HCT116 (cell line): ENCODE measurements around the gene MAPK10. TPM values are rescaled to one million over a fixed set of nuclear protein-coding genes. Genes with fewer than 3 reads are reported as not detected.

Experiments used
- ATAC-seq: fragments of 200-7000 bp; cut with Tn5 transposase; 2 replicates; pipeline ENCODE4 v1.9.1; 2020; ENCODE audit warnings: mild to moderate bottlenecking, moderate library complexity
- BruUV-seq: library from RNA; stranded (reverse); fragments of 400-500 nt; replicated peaks from 2 replicates; lab custom pipeline; 2021; lab: Mats Ljungman, UMichigan
- CTCF ChIA-PET: fragments of 300-600 bp; sonication (Branson Sonifier 250); formaldehyde crosslinking; loops from one replicate; lab custom pipeline; 2021; ENCODE audit warnings: antibody characterized with exemption; lab: Charles Lee
- POLR2A ChIA-PET: fragments of 300-600, 350-600 bp; sonication (Branson Sonifier 250); formaldehyde crosslinking; loops from one replicate; lab custom pipeline; 2021; ENCODE audit warnings: antibody characterized with exemption; lab: Charles Lee
- RAD21 ChIA-PET, 2 experiments: fragments of 300-600 bp; sonication (Branson Sonifier 250); formaldehyde crosslinking; loops; one replicate each; lab custom pipeline; 2023; ENCODE audit warnings: low total read pairs in 2 of 2; ENCODE audit not compliant: uncharacterized antibody in 2 of 2, unreplicated experiment in 2 of 2, low non-redundant PET in 1 of 2; lab: Charles Lee
- DNase-seq: peaks from one replicate; pipeline ENCODE4 v3.0.0-alpha.2; 2010; ENCODE audit warnings: low read depth, low spot score
- H2AFZ ChIP-seq: fragments of 200-600 bp; shearing (Covaris generic), sonication (generic); 2 replicates; pipeline ENCODE4 v1.6.1; 2017; ENCODE audit warnings: low read depth, mixed run types, mixed read lengths, antibody characterized with exemption, low read length; ENCODE audit not compliant: poor library complexity, severe bottlenecking
- H3K27ac ChIP-seq: 2 replicates; pipeline ENCODE4 v1.5.1; 2012; ENCODE audit warnings: low read depth, low read length
- H3K27me3 ChIP-seq: fragments of 200-600 bp; sonication (generic); 2 replicates; pipeline ENCODE4 v1.6.1; 2016; ENCODE audit warnings: mixed run types, low read length, mixed read lengths; ENCODE audit not compliant: insufficient read depth
- H3K36me3 ChIP-seq, 2 experiments: fragments of 200-500 bp in 1 of 2; fragments of 200-600 bp in 1 of 2; sonication (Bioruptor generic) in 1 of 2; sonication (generic) in 1 of 2; 2 replicates each; pipeline versions ENCODE4 v1.5.1 to v1.6.1; 2014 to 2016; ENCODE audit warnings: low read length in 2 of 2, inconsistent platforms in 1 of 2, mixed read lengths in 1 of 2, mixed run types in 1 of 2; ENCODE audit not compliant: insufficient read depth in 2 of 2, control insufficient read depth in 1 of 2
- H3K4me1 ChIP-seq, 2 experiments: fragments of 200-600 bp in 1 of 2; sonication (generic) in 1 of 2; 2 replicates each; pipeline versions ENCODE4 v1.5.1 to v1.6.1; 2012 to 2017; ENCODE audit warnings: low read length in 2 of 2, inconsistent platforms in 1 of 2, mild to moderate bottlenecking in 1 of 2, mixed read lengths in 1 of 2, mixed run types in 1 of 2, moderate library complexity in 1 of 2; ENCODE audit not compliant: insufficient read depth in 2 of 2, control insufficient read depth in 1 of 2
- H3K4me2 ChIP-seq: fragments of 200-600 bp; sonication (generic); 2 replicates; pipeline ENCODE4 v1.6.1; 2017; ENCODE audit warnings: mixed run types, low read length, mixed read lengths
- H3K4me3 ChIP-seq, 2 experiments: fragments of 200-600 bp in 1 of 2; sonication (generic) in 1 of 2; replicated peaks in 1 of 2; 2 replicates each; pipeline ENCODE4 v1.5.1; 2011 to 2016; ENCODE audit warnings: low read length in 2 of 2, control low read depth in 1 of 2, low read depth in 1 of 2, mild to moderate bottlenecking in 1 of 2, mixed read lengths in 1 of 2, mixed run types in 1 of 2
- H3K79me2 ChIP-seq: fragments of 200-600 bp; sonication (generic); 2 replicates; pipeline ENCODE4 v1.6.1; 2017; ENCODE audit warnings: mild to moderate bottlenecking, mixed run types, low read length, moderate library complexity, mixed read lengths; ENCODE audit not compliant: insufficient read depth
- H3K9ac ChIP-seq: fragments of 200-600 bp; sonication (generic); 2 replicates; pipeline ENCODE4 v1.6.1; 2016; ENCODE audit warnings: low read length, mixed read lengths
- H3K9me2 ChIP-seq: fragments of 200-600 bp; sonication (generic), shearing (Covaris generic); 2 replicates; pipeline ENCODE4 v1.6.1; 2017; ENCODE audit warnings: mixed run types, mild to moderate bottlenecking, moderate library complexity; ENCODE audit not compliant: insufficient read depth
- H3K9me3 ChIP-seq, 2 experiments: fragments of 200-500 bp in 1 of 2; fragments of 200-600 bp in 1 of 2; sonication (Bioruptor generic) in 1 of 2; sonication (generic) in 1 of 2; 2 replicates each; pipeline ENCODE4 v1.6.1; 2014 to 2017; ENCODE audit warnings: low read length in 2 of 2, mixed read lengths in 2 of 2, inconsistent platforms in 1 of 2, low read depth in 1 of 2, mild to moderate bottlenecking in 1 of 2, mixed run types in 1 of 2, moderate library complexity in 1 of 2; ENCODE audit not compliant: control insufficient read depth in 1 of 2, insufficient read depth in 1 of 2
- H4K20me1 ChIP-seq: fragments of 200-600 bp; sonication (generic), shearing (Covaris generic); 2 replicates; pipeline ENCODE4 v1.6.1; 2017; ENCODE audit warnings: mixed run types, mild to moderate bottlenecking, moderate library complexity; ENCODE audit not compliant: insufficient read depth
- ATF3 ChIP-seq: IDR thresholded peaks from 2 replicates; pipeline ENCODE4 v1.6.1; 2012
- CBX3 ChIP-seq: IDR thresholded peaks from 2 replicates; pipeline ENCODE4 v1.6.1; 2012; ENCODE audit warnings: low read depth
- CEBPB ChIP-seq: IDR thresholded peaks from 2 replicates; pipeline ENCODE4 v1.6.1; 2012; ENCODE audit warnings: low read depth
- CTCF ChIP-seq, 3 experiments: fragments of 200-600 bp in 1 of 3; sonication (generic) in 1 of 3; IDR thresholded peaks in 2 of 3; conservative IDR thresholded peaks in 1 of 3; 2 replicates each; pipeline ENCODE4 v1.5.1; 2012 to 2017; ENCODE audit warnings: low read depth in 2 of 3, low read length in 2 of 3, antibody characterized with exemption in 1 of 3, borderline replicate concordance in 1 of 3, control low read depth in 1 of 3, mild to moderate bottlenecking in 1 of 3, mixed read lengths in 1 of 3, mixed run types in 1 of 3, moderate library complexity in 1 of 3; ENCODE audit not compliant: insufficient read depth in 1 of 3
- ELF1 ChIP-seq: IDR thresholded peaks from 2 replicates; pipeline ENCODE4 v1.6.1; 2012; ENCODE audit warnings: low read depth, borderline replicate concordance
- EZH2 ChIP-seq: fragments of 200-600 bp; sonication (generic); IDR thresholded peaks from 2 replicates; pipeline ENCODE4 v1.6.1; 2017; ENCODE audit warnings: antibody characterized with exemption, mixed run types
- EZH2phosphoT487 ChIP-seq: fragments of 200-600 bp; IDR thresholded peaks from 2 replicates; pipeline ENCODE4 v1.6.1; 2018; ENCODE audit warnings: antibody characterized with exemption, borderline replicate concordance
- FOSL1 ChIP-seq: IDR thresholded peaks from 2 replicates; pipeline ENCODE4 v1.6.1; 2012; ENCODE audit warnings: low read depth
- JUND ChIP-seq: IDR thresholded peaks from 2 replicates; pipeline ENCODE4 v1.6.1; 2012
- POLR2A ChIP-seq: IDR thresholded peaks from 2 replicates; pipeline ENCODE4 v1.7.0; 2011; ENCODE audit warnings: borderline replicate concordance; ENCODE audit not compliant: insufficient read depth, insufficient read length; ENCODE audit errors: extremely low read depth
- RAD21 ChIP-seq: IDR thresholded peaks from 2 replicates; pipeline ENCODE4 v1.6.1; 2012; ENCODE audit warnings: low read depth, mild to moderate bottlenecking
- SIN3A ChIP-seq: IDR thresholded peaks from 2 replicates; pipeline ENCODE4 v1.6.1; 2012; ENCODE audit warnings: low read depth
- SP1 ChIP-seq: IDR thresholded peaks from 2 replicates; pipeline ENCODE4 v1.6.1; 2012; ENCODE audit warnings: low read depth
- SRF ChIP-seq: IDR thresholded peaks from 2 replicates; pipeline ENCODE4 v1.6.1; 2012; ENCODE audit warnings: low read depth
- TCF7L2 ChIP-seq: IDR thresholded peaks from 2 replicates; pipeline ENCODE4 v1.7.0; 2011; ENCODE audit warnings: borderline replicate concordance, inconsistent platforms; ENCODE audit not compliant: insufficient read depth, insufficient read length; ENCODE audit errors: extremely low read depth
- YY1 ChIP-seq: IDR thresholded peaks from 2 replicates; pipeline ENCODE4 v1.6.1; 2011; ENCODE audit warnings: low read length, low read depth, moderate library complexity, mild to moderate bottlenecking; ENCODE audit not compliant: insufficient replicate concordance; ENCODE audit errors: extremely low read depth
- ZFX ChIP-seq: fragments of 450-650 bp; IDR thresholded peaks from 2 replicates; pipeline ENCODE4 v1.6.1; 2017
- ZNF274 ChIP-seq: fragments of 200-500 bp; sonication (Bioruptor generic); IDR thresholded peaks from 2 replicates; pipeline ENCODE4 v1.6.1; 2014; ENCODE audit warnings: mild to moderate bottlenecking, low read depth, low read length, inconsistent platforms
- intact Hi-C: fragments of 100-400 bp; cut with micrococcal nuclease; formaldehyde crosslinking; loops from 2 replicates; pipeline ENCODE4 v1.10.0; 2022
- total RNA-seq: library from RNA; stranded (reverse); gene quantifications from one replicate; pipeline ENCODE4 v1.2.1, GENCODE V29; 2021; ENCODE audit not compliant: unreplicated experiment
- TF ChIP-seq, protein P1 (sequence below): IDR thresholded peaks from 2 replicates; pipeline ENCODE4 v1.6.1; 2012; ENCODE audit warnings: low read depth
- TF ChIP-seq, protein P2 (sequence below): IDR thresholded peaks from 2 replicates; pipeline ENCODE4 v1.6.1; 2011; ENCODE audit warnings: mild to moderate bottlenecking, low read length, moderate library complexity; ENCODE audit not compliant: insufficient replicate concordance; ENCODE audit errors: extremely low read depth

Gene MAPK10
- total RNA-seq, 1 experiment from 2014 or later, result 0.52 TPM

GRCh38 chr4:86141161-86141560 lies 218.7 kb downstream of the MAPK10 start:
- Histone ChIP-seq H2AFZ (no peak overlapping the region), H3K9me3 (no peaks in the 10 kb centered on the region), H3K4me3 (no peak overlapping the region), H3K36me3 (no peaks in the 10 kb centered on the region), H3K9me2 (no peaks in the 10 kb centered on the region), H3K4me2 (no peak overlapping the region)
- no TSS peak for BruUV-seq
- intact Hi-C loops, result no loop called here
- no peak for TF ChIP-seq EZH2
- no peak for TF ChIP-seq ATF3
- no peak for TF ChIP-seq POLR2A
- TF ChIP-seq SP1, result no peak
- TF ChIP-seq TCF7L2, result no peak
- TF ChIP-seq SRF, result no peak
- no peak for TF ChIP-seq CBX3
- TF ChIP-seq RAD21, result no peak
- TF ChIP-seq ZFX, result no peak
- TF ChIP-seq, protein P1, sequence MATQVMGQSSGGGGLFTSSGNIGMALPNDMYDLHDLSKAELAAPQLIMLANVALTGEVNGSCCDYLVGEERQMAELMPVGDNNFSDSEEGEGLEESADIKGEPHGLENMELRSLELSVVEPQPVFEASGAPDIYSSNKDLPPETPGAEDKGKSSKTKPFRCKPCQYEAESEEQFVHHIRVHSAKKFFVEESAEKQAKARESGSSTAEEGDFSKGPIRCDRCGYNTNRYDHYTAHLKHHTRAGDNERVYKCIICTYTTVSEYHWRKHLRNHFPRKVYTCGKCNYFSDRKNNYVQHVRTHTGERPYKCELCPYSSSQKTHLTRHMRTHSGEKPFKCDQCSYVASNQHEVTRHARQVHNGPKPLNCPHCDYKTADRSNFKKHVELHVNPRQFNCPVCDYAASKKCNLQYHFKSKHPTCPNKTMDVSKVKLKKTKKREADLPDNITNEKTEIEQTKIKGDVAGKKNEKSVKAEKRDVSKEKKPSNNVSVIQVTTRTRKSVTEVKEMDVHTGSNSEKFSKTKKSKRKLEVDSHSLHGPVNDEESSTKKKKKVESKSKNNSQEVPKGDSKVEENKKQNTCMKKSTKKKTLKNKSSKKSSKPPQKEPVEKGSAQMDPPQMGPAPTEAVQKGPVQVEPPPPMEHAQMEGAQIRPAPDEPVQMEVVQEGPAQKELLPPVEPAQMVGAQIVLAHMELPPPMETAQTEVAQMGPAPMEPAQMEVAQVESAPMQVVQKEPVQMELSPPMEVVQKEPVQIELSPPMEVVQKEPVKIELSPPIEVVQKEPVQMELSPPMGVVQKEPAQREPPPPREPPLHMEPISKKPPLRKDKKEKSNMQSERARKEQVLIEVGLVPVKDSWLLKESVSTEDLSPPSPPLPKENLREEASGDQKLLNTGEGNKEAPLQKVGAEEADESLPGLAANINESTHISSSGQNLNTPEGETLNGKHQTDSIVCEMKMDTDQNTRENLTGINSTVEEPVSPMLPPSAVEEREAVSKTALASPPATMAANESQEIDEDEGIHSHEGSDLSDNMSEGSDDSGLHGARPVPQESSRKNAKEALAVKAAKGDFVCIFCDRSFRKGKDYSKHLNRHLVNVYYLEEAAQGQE, result no peak
- no peak for TF ChIP-seq ELF1
- TF ChIP-seq FOSL1, result no peak
- TF ChIP-seq, protein P2, sequence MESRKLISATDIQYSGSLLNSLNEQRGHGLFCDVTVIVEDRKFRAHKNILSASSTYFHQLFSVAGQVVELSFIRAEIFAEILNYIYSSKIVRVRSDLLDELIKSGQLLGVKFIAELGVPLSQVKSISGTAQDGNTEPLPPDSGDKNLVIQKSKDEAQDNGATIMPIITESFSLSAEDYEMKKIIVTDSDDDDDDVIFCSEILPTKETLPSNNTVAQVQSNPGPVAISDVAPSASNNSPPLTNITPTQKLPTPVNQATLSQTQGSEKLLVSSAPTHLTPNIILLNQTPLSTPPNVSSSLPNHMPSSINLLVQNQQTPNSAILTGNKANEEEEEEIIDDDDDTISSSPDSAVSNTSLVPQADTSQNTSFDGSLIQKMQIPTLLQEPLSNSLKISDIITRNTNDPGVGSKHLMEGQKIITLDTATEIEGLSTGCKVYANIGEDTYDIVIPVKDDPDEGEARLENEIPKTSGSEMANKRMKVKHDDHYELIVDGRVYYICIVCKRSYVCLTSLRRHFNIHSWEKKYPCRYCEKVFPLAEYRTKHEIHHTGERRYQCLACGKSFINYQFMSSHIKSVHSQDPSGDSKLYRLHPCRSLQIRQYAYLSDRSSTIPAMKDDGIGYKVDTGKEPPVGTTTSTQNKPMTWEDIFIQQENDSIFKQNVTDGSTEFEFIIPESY, result no peak
- TF ChIP-seq EZH2phosphoT487, result no peak
- no peak for TF ChIP-seq JUND
- no peak for TF ChIP-seq YY1
- TF ChIP-seq CEBPB, result no peak
- no peak for TF ChIP-seq ZNF274
- TF ChIP-seq SIN3A, result no peak
- no peak for TF ChIP-seq CTCF (IDR thresholded peaks at IDR 0.05 in 2 of 3, conservative IDR thresholded peaks at IDR 0.05 in 1 of 3; ENCODE audit: borderline replicate concordance in 1 of 3, insufficient read depth in 1 of 3, low read depth in 2 of 3, low read length in 2 of 3)
- TF ChIP-seq, all 23 proteins: peak for 0
- ChIA-PET POLR2A (no interaction called here), RAD21 (no interaction called here), CTCF (no interaction called here)
- H4K20me1 ChIP-seq, result no peaks in the 10 kb centered on the region
- no peaks in the 10 kb centered on the region for H3K79me2 ChIP-seq
- no peaks in the 10 kb centered on the region for H3K27me3 ChIP-seq
- no peak overlapping the region for H3K9ac ChIP-seq
- H3K4me1 ChIP-seq, result no peaks in the 10 kb centered on the region
- DNase-seq (no peak), ATAC-seq (no peak)
- H3K27ac ChIP-seq, result no peak overlapping the region
